ENCODE data around the gene BOD1L1.

BOD1L1 gene

DNA sequence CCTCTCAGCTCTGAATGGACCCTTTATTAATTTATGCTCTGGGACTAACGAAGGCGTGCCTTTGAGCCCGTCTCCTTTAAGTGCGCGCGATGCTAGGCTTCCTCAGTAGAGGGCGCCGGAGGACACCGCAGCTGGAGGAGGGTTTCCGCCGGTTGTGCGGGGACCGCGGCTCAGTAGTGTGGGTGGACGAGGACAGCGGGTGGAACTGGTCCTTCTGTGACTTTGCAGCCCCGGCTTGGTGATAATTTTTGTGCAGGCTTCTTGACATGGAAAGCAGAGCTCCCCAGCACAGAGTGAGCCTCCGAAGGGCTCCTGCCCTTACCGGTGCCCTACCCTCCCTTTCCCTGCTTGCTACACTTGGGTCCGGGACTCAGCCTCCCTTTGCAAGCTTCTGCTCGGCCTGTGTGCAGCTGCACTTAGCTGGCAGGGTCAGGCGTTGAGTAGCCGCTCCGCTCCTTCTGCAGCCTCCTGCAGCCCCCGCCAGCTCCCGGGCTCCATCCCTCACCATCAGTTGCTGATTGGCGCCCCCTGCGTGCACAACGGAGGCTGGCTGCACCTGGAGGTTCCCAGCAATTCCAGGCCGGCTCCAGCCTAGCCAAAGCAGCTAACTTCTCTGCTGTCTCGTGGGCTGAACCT, 26.8 kb upstream of the BOD1L1 start:
- TF ChIP-seq TCF12 (IDR thresholded peaks at IDR 0.05; ENCODE audit: low read depth) = no peak
- TF ChIP-seq, protein P1, sequence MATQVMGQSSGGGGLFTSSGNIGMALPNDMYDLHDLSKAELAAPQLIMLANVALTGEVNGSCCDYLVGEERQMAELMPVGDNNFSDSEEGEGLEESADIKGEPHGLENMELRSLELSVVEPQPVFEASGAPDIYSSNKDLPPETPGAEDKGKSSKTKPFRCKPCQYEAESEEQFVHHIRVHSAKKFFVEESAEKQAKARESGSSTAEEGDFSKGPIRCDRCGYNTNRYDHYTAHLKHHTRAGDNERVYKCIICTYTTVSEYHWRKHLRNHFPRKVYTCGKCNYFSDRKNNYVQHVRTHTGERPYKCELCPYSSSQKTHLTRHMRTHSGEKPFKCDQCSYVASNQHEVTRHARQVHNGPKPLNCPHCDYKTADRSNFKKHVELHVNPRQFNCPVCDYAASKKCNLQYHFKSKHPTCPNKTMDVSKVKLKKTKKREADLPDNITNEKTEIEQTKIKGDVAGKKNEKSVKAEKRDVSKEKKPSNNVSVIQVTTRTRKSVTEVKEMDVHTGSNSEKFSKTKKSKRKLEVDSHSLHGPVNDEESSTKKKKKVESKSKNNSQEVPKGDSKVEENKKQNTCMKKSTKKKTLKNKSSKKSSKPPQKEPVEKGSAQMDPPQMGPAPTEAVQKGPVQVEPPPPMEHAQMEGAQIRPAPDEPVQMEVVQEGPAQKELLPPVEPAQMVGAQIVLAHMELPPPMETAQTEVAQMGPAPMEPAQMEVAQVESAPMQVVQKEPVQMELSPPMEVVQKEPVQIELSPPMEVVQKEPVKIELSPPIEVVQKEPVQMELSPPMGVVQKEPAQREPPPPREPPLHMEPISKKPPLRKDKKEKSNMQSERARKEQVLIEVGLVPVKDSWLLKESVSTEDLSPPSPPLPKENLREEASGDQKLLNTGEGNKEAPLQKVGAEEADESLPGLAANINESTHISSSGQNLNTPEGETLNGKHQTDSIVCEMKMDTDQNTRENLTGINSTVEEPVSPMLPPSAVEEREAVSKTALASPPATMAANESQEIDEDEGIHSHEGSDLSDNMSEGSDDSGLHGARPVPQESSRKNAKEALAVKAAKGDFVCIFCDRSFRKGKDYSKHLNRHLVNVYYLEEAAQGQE (IDR thresholded peaks at IDR 0.05; ENCODE audit: low read depth) = no peak
- no peak for TF ChIP-seq FOXM1 (IDR thresholded peaks at IDR 0.05; ENCODE audit: borderline replicate concordance, low read depth)
- TF ChIP-seq CEBPB (IDR thresholded peaks at IDR 0.05) = no peak
- no peak for TF ChIP-seq TEAD4 (IDR thresholded peaks at IDR 0.05)
- no peak for TF ChIP-seq NFIC (IDR thresholded peaks at IDR 0.05)
- no peak for TF ChIP-seq YY1 (IDR thresholded peaks at IDR 0.05; ENCODE audit: low read depth)
- TF ChIP-seq RAD21 (IDR thresholded peaks at IDR 0.05; ENCODE audit: low read depth) = peak; percentile 67
- TF ChIP-seq, protein P2, sequence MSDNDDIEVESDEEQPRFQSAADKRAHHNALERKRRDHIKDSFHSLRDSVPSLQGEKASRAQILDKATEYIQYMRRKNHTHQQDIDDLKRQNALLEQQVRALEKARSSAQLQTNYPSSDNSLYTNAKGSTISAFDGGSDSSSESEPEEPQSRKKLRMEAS (IDR thresholded peaks at IDR 0.05) = peak; percentile 46; the same call in 1 of the 2 replicates
- peak; percentile 32; the same call in 1 of the 2 replicates for TF ChIP-seq EGR1 (IDR thresholded peaks at IDR 0.05)
- TF ChIP-seq, protein P3, sequence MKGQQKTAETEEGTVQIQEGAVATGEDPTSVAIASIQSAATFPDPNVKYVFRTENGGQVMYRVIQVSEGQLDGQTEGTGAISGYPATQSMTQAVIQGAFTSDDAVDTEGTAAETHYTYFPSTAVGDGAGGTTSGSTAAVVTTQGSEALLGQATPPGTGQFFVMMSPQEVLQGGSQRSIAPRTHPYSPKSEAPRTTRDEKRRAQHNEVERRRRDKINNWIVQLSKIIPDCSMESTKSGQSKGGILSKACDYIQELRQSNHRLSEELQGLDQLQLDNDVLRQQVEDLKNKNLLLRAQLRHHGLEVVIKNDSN (IDR thresholded peaks at IDR 0.05) = no peak
- TF ChIP-seq EP300 (IDR thresholded peaks at IDR 0.05; ENCODE audit: borderline replicate concordance) = no peak
- TF ChIP-seq TAF1 (IDR thresholded peaks at IDR 0.05; ENCODE audit: low read depth) = no peak
- no peak for TF ChIP-seq CREB1 (IDR thresholded peaks at IDR 0.05; ENCODE audit: low read depth)
- TF ChIP-seq ZBTB7A (IDR thresholded peaks at IDR 0.05; ENCODE audit: low read depth) = no peak

DNA sequence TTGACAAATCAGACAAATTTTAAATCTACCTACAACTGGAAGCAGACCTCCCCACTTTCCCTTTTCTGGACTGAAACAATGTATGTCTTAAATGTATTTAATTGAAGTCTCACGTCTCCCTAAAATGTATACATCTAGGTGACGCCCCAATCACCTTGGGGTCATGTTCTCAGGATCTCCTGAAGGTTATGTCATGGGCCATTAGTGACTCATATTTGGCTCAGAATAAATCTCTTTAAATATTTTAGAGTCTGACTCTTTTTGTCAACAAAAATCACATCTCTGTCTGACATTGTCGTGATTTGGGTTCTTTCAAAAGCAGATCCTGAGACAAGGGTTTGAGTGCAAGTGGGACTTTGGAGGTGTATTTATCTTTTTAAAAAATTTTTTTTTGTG, 26.2 kb upstream of the BOD1L1 start:
- TF ChIP-seq TAF1 (IDR thresholded peaks at IDR 0.05; ENCODE audit: low read depth) (no peak), YY1 (IDR thresholded peaks at IDR 0.05; ENCODE audit: low read depth) (no peak), EP300 (IDR thresholded peaks at IDR 0.05; ENCODE audit: borderline replicate concordance) (no peak), TEAD4 (IDR thresholded peaks at IDR 0.05) (no peak), FOXM1 (IDR thresholded peaks at IDR 0.05; ENCODE audit: borderline replicate concordance, low read depth) (no peak), ZBTB7A (IDR thresholded peaks at IDR 0.05; ENCODE audit: low read depth) (no peak), TCF12 (IDR thresholded peaks at IDR 0.05; ENCODE audit: low read depth) (no peak), RAD21 (IDR thresholded peaks at IDR 0.05; ENCODE audit: low read depth) (no peak), NFIC (IDR thresholded peaks at IDR 0.05) (no peak), EGR1 (IDR thresholded peaks at IDR 0.05) (no peak), CREB1 (IDR thresholded peaks at IDR 0.05; ENCODE audit: low read depth) (no peak), CEBPB (IDR thresholded peaks at IDR 0.05) (no peak)
- TF ChIP-seq, protein P1 (IDR thresholded peaks at IDR 0.05; ENCODE audit: low read depth) = no peak
- TF ChIP-seq, protein P2 (IDR thresholded peaks at IDR 0.05) = no peak
- TF ChIP-seq, protein P3 (IDR thresholded peaks at IDR 0.05) = no peak

DNA sequence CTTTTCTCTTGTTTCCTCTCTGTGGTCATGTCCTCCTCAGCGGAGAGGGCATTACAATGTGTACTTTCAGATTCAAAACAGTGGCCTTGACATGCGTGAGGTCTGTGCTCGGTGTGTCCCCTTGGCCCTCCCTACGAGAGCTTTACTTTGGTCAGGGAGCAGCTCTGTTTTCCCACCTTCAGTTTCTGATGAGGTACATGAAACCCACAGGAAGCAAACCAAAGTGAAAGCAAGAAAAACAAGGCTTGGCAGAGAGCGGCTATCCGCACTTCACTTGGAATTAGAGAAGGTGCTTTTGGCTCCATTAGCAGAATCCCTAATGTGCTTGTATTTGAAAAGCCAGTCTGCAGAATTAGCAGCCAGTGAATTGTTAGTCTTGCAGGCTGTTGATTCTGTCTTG, 19.5 kb upstream of the BOD1L1 start:
- TF ChIP-seq, protein P2 (IDR thresholded peaks at IDR 0.05) = no peak
- TF ChIP-seq, protein P3 (IDR thresholded peaks at IDR 0.05) = no peak
- TF ChIP-seq FOXM1 (IDR thresholded peaks at IDR 0.05; ENCODE audit: borderline replicate concordance, low read depth) = no peak
- no peak for TF ChIP-seq TEAD4 (IDR thresholded peaks at IDR 0.05)
- no peak for TF ChIP-seq ZBTB7A (IDR thresholded peaks at IDR 0.05; ENCODE audit: low read depth)
- no peak for TF ChIP-seq RAD21 (IDR thresholded peaks at IDR 0.05; ENCODE audit: low read depth)
- TF ChIP-seq EP300 (IDR thresholded peaks at IDR 0.05; ENCODE audit: borderline replicate concordance) = no peak
- no peak for TF ChIP-seq EGR1 (IDR thresholded peaks at IDR 0.05)
- TF ChIP-seq TCF12 (IDR thresholded peaks at IDR 0.05; ENCODE audit: low read depth) = no peak
- TF ChIP-seq CREB1 (IDR thresholded peaks at IDR 0.05; ENCODE audit: low read depth) = no peak

DNA sequence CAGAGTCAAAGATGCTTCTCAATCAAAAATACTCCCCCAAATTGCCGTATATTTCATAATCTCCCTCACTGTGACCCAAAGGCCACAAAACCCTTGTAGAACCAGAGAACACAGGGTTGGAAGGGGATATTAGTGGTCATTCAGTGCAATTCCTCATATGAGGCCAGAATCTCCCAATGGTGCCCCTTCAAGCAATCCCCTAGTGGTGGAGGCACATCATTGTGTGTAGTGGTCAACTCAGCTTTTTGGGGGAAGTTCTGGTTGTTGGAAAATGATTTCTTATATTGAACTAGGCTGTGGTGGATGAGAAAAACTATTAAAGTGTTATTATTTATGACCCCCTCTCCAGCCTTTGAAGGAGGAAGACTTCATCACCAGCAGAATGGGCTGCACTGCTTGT, 17.6 kb upstream of the BOD1L1 start:
- TF ChIP-seq CEBPB (IDR thresholded peaks at IDR 0.05) (no peak), EP300 (IDR thresholded peaks at IDR 0.05; ENCODE audit: borderline replicate concordance) (no peak), ZBTB7A (IDR thresholded peaks at IDR 0.05; ENCODE audit: low read depth) (no peak), YY1 (IDR thresholded peaks at IDR 0.05; ENCODE audit: low read depth) (no peak), NFIC (IDR thresholded peaks at IDR 0.05) (no peak), CREB1 (IDR thresholded peaks at IDR 0.05; ENCODE audit: low read depth) (no peak), TCF12 (IDR thresholded peaks at IDR 0.05; ENCODE audit: low read depth) (no peak), TEAD4 (IDR thresholded peaks at IDR 0.05) (no peak), RAD21 (IDR thresholded peaks at IDR 0.05; ENCODE audit: low read depth) (no peak), EGR1 (IDR thresholded peaks at IDR 0.05) (no peak), FOXM1 (IDR thresholded peaks at IDR 0.05; ENCODE audit: borderline replicate concordance, low read depth) (no peak), TAF1 (IDR thresholded peaks at IDR 0.05; ENCODE audit: low read depth) (no peak)
- TF ChIP-seq, protein P3 (IDR thresholded peaks at IDR 0.05) = no peak
- TF ChIP-seq, protein P1 (IDR thresholded peaks at IDR 0.05; ENCODE audit: low read depth) = no peak
- TF ChIP-seq, protein P2 (IDR thresholded peaks at IDR 0.05) = no peak
